ENCODE data around the gene IGF2R. TPM values are rescaled to one million over a fixed set of nuclear protein-coding genes. Genes with fewer than 3 reads are reported as not detected.
A peak's percentile ranks its signal among the peaks of the same experiment; 100 is the strongest.

Gene IGF2R
- total RNA-seq, 1 experiment from 2014 or later: 92.2 TPM

GRCh38 chr6:160102956-160103824 is 134.3 kb downstream of the IGF2R start:
- Histone ChIP-seq H3K36me3 (ENCODE audit: control insufficient read depth, insufficient read depth, low read length) (peaks cover 1% of the 10 kb centered on the region), H3K27me3 (replicated peaks; ENCODE audit: control insufficient read depth, insufficient read depth, low read length) (no peaks in the 10 kb centered on the region), H3K9me3 (no peaks in the 10 kb centered on the region), H3K4me1 (no peaks in the 10 kb centered on the region), H3K4me3 (ENCODE audit: low read depth, low read length) (no peak overlapping the region)
- no peaks in the 10 kb centered on the region for H3K9me3 Mint-ChIP-seq (ENCODE audit: unreplicated experiment)
- no TSS peak for BruUV-seq (replicated peaks)
- POLR2A ChIA-PET: no interaction called here
- peaks cover 79% of the 10 kb centered on the region for H3K36me3 Mint-ChIP-seq (ENCODE audit: insufficient read depth, unreplicated experiment)
- no peak overlapping the region for H3K4me3 Mint-ChIP-seq (ENCODE audit: unreplicated experiment)
- no peaks in the 10 kb centered on the region for H3K27me3 Mint-ChIP-seq (ENCODE audit: insufficient read depth, unreplicated experiment)
- intact Hi-C loops (cut with micrococcal nuclease; ENCODE audit: unreplicated experiment): loop anchor here (1.0 kb wide), 2 partner anchors 15 to 240 kb away; no protein-coding TSS in a partner anchor
- TF ChIP-seq CTCF (IDR thresholded peaks at IDR 0.05; ENCODE audit: insufficient read depth in 1 of 2, low read depth in 1 of 2, low read length in 1 of 2, severe bottlenecking in 1 of 2, unreplicated experiment in 1 of 2): peak; percentile 12 to 36
- CTCF ChIA-PET: no interaction called here
- H3K27ac Mint-ChIP-seq (ENCODE audit: unreplicated experiment): no peak overlapping the region
- DNase-seq: peak in 1 of 2 experiments; percentile 28
- H3K4me1 Mint-ChIP-seq (ENCODE audit: low read depth, unreplicated experiment): no peaks in the 10 kb centered on the region

GRCh38 chr6:160103825-160104100 is 134.9 kb downstream of the IGF2R start:
- H3K36me3 Mint-ChIP-seq (ENCODE audit: insufficient read depth, unreplicated experiment): peaks cover 79% of the 10 kb centered on the region
- no peaks in the 10 kb centered on the region for H3K9me3 Mint-ChIP-seq (ENCODE audit: unreplicated experiment)

More at GRCh38 chr6:160103825-160104100, 134.9 kb downstream of the IGF2R start:
- intact Hi-C loops (cut with micrococcal nuclease; ENCODE audit: unreplicated experiment): loop anchor here (1.0 kb wide), 2 partner anchors 15 to 240 kb away; no protein-coding TSS in a partner anchor
- POLR2A ChIA-PET: no interaction called here
- no peak for TF ChIP-seq CTCF (IDR thresholded peaks at IDR 0.05; ENCODE audit: insufficient read depth in 1 of 2, low read depth in 1 of 2, low read length in 1 of 2, severe bottlenecking in 1 of 2, unreplicated experiment in 1 of 2)
- Histone ChIP-seq H3K9me3 (no peaks in the 10 kb centered on the region), H3K4me1 (no peaks in the 10 kb centered on the region), H3K4me3 (ENCODE audit: low read depth, low read length) (no peak overlapping the region), H3K36me3 (ENCODE audit: control insufficient read depth, insufficient read depth, low read length) (peaks cover 3% of the 10 kb centered on the region), H3K27me3 (replicated peaks; ENCODE audit: control insufficient read depth, insufficient read depth, low read length) (no peaks in the 10 kb centered on the region)
- CTCF ChIA-PET: no interaction called here
- BruUV-seq (replicated peaks): no TSS peak
- no peak overlapping the region for H3K4me3 Mint-ChIP-seq (ENCODE audit: unreplicated experiment)
- no peaks in the 10 kb centered on the region for H3K4me1 Mint-ChIP-seq (ENCODE audit: low read depth, unreplicated experiment)
- no peak for DNase-seq
- H3K27ac Mint-ChIP-seq (ENCODE audit: unreplicated experiment): no peak overlapping the region
- no peaks in the 10 kb centered on the region for H3K27me3 Mint-ChIP-seq (ENCODE audit: insufficient read depth, unreplicated experiment)
